Mucosa of descending colon (tissue), 3 donors: ENCODE measurements around the gene ATP5MG. TPM values are rescaled to one million over a fixed set of nuclear protein-coding genes. Genes with fewer than 3 reads are reported as not detected.

Experiments used
- ATAC-seq: fragments of 200-7000 bp; cut with Tn5 transposase; one replicate; pipeline ENCODE4 v1.9.1; 2020; ENCODE audit warnings: mild to moderate bottlenecking, moderate library complexity
- DNase-seq, 3 donors: peaks; one replicate each; pipeline ENCODE4 v3.0.0-alpha.2; 2020
- H3K36me3 ChIP-seq: fragments of 200-600 bp; one replicate; pipeline ENCODE4 v1.8.0; 2021; ENCODE audit warnings: low read depth, mild to moderate bottlenecking
- H3K4me1 ChIP-seq: fragments of 200-600 bp; one replicate; pipeline ENCODE4 v1.8.0; 2021; ENCODE audit warnings: low read depth, mild to moderate bottlenecking
- H3K4me3 ChIP-seq: fragments of 200-600 bp; one replicate; pipeline ENCODE4 v1.8.0; 2021; ENCODE audit warnings: mild to moderate bottlenecking
- H3K9me3 ChIP-seq: fragments of 200-600 bp; one replicate; pipeline ENCODE4 v1.8.0; 2021; ENCODE audit warnings: mild to moderate bottlenecking
- intact Hi-C, 2 donors: fragments of 100-400 bp; cut with DNase I in 1 of 2; cut with micrococcal nuclease in 1 of 2; formaldehyde crosslinking; loops; one replicate each; pipeline versions ENCODE4 v1.11.0 to v1.11.1; 2022; cut with DNase I, micrococcal nuclease
- total RNA-seq, 3 donors: library from RNA; stranded (reverse); fragmentation: NEBNext Ultra II Directional in 2 of 3; extraction: Animal tissue kit (Norgen Biotek cat#: 25700) in 2 of 3; gene quantifications; one replicate each; pipeline versions ENCODE4 v1.2.1 to v1.2.4, GENCODE V29; 2021 to 2023
- TF ChIP-seq, protein P1 (sequence below): fragments of 200-600 bp; IDR thresholded peaks from one replicate; pipeline ENCODE4 v1.8.0; 2022; ENCODE audit warnings: antibody characterized with exemption, mild to moderate bottlenecking
- donor health status: DM: no; HTN: no; CAD: no; lungs with moderate emphysema.
- donor health status: DM: no; HTN: no; CAD: no.
- donor health status: DM: no; HTN: yes; CAD: no.

ATP5MG gene
- total RNA-seq, 3 donors from 2014 or later, result 224 to 287 (median 262) TPM

DNA sequence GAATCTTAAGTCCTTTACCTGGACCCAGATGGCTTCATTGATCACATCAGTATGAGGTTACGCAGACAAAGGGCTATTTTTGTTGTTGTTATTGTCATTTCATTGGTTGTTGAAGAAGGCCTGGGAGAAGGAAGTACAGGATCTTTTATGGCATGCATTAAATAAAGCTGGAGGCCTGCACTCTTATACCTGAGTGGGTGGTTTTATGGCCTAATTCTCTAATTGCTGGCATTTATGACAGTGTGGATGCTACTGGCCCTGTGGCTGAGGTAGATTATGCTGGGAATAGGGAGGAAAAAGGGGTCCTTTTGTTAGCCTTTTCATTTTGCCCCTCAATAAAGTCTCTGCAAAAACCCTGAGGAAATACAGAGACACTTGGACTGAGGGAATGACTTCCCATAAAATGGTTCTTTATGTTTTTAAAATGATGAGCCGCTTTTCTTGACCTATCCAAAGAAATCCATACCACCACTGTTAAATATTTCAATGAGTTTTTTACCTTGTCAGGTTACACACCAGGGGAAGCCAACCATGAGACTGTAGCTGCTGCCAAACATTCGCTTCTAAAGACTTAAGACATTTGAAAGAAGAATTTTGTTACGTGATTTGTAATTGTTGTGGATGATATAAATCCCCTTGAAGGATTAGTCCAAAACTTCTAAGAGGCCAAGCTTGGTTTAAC is 41.6 kb downstream of the ATP5MG start:
- Histone ChIP-seq H3K9me3 (no peaks in the 10 kb centered on the region), H3K36me3 (no peaks in the 10 kb centered on the region), H3K4me3 (no peak overlapping the region), H3K4me1 (peaks cover 31% of the 10 kb centered on the region)
- peak; percentile 80 for ATAC-seq
- intact Hi-C loops, result no loop called here
- DNase-seq, result no peak
- TF ChIP-seq, protein P1, sequence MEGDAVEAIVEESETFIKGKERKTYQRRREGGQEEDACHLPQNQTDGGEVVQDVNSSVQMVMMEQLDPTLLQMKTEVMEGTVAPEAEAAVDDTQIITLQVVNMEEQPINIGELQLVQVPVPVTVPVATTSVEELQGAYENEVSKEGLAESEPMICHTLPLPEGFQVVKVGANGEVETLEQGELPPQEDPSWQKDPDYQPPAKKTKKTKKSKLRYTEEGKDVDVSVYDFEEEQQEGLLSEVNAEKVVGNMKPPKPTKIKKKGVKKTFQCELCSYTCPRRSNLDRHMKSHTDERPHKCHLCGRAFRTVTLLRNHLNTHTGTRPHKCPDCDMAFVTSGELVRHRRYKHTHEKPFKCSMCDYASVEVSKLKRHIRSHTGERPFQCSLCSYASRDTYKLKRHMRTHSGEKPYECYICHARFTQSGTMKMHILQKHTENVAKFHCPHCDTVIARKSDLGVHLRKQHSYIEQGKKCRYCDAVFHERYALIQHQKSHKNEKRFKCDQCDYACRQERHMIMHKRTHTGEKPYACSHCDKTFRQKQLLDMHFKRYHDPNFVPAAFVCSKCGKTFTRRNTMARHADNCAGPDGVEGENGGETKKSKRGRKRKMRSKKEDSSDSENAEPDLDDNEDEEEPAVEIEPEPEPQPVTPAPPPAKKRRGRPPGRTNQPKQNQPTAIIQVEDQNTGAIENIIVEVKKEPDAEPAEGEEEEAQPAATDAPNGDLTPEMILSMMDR, result no peak

DNA sequence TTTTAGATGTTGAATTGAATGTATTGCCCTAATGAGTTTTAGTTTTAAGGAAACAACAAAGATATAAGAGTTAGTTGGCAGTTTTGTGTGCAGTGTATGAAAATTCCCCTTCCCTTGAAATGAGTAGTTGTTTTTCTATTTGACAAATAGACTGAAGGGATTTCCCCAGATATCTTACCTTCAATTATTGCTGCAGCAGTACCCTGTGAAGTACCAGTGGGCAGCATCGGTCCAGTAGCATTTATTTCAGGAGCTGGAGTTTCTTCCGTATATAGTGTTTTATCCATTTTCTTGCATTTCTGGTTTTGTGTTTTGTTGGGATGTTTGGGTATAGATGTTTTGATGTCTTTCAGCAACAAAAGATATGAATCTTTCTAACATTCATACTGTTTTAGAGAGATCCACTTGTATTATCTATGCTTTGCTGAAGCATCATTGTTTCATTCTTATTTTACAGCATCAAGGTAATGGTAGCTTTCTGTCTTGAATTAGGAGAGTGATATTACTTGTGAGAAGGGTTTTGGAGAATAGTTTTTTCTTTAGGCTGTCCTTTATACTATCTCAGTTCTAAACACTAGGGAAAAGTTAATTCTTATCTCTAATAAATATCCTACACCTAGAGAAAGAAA is 42.3 kb downstream of the ATP5MG start:
- ATAC-seq (no peak), DNase-seq (no peak)
- Histone ChIP-seq H3K36me3 (no peaks in the 10 kb centered on the region), H3K9me3 (no peaks in the 10 kb centered on the region), H3K4me1 (peaks cover 30% of the 10 kb centered on the region), H3K4me3 (no peak overlapping the region)
- intact Hi-C loops, result no loop called here
- TF ChIP-seq, protein P1, result no peak

DNA sequence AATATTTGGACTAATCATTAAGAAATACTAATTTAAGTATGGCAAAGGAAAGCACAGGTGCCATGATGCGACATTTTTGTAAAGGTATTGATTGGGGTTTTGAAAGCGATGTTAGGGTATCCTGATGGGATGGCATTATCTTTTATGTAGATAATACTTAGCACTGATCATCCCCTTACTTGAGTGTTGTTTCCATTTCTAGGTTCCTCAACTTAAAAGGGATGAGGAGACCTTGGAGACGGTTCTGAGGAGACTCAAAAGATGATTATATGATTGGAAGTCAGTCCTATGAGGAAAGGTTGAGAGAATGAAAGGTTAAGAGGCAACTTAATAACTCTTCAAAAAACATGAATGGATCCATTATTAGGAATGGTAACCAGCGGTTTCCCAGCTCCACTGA is 46.0 kb downstream of the ATP5MG start:
- ATAC-seq (no peak), DNase-seq (no peak)
- intact Hi-C loops, result no loop called here
- TF ChIP-seq, protein P1, result no peak
- Histone ChIP-seq H3K4me3 (no peak overlapping the region), H3K9me3 (no peaks in the 10 kb centered on the region), H3K4me1 (peaks cover 19% of the 10 kb centered on the region), H3K36me3 (no peaks in the 10 kb centered on the region)

DNA sequence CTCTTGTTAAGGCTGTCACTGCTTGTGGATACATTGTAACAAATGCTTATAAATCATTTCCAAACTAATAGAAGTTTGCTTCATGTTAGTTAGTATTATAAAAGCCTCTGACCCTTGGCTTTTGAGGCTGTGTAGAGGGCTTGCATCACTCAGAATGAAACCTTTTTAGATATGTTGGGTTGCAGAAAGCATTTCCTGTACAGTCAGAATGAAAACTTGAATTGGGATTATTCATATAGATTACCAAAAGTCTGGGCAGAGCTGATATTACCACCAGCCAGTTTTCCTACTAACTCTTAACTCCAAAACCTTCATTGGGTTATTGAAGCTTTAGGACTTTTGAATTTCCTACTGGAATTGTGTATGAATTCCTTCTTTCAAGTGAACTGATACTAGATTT is 46.9 kb downstream of the ATP5MG start:
- Histone ChIP-seq H3K4me1 (peaks cover 11% of the 10 kb centered on the region), H3K36me3 (no peaks in the 10 kb centered on the region), H3K9me3 (no peaks in the 10 kb centered on the region), H3K4me3 (no peak overlapping the region)
- ATAC-seq (no peak), DNase-seq (no peak)
- TF ChIP-seq, protein P1, result no peak
- intact Hi-C loops, result no loop called here

DNA sequence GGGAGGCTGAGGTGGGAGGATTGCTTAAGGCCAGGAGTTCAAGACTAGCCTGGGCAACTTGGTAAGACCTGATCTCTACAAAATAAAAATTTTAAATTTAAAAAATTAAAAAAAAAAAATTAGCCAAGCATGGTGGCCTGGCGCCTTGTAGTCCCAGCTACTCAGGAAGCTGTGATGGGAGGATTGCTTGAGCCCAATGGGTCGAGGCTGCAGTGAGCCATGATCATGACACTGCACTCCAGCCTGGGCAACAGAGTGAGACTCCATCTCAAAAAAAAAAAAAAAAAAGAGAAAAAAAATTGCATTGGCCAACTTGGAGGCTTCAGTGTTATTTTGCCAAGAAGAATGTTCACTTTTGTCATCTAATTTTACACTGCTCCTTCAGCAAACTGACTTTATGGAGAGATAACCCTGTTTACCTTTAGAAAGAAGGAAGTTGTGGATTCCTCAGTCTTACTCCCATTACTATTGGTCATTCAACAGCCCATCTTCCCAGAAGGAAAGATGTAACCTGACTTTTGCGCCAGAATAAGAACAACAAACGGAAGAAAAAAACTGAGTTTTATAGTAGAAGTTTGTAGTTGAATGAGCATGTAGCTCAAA is 48.0 kb downstream of the ATP5MG start:
- DNase-seq, result no peak
- no peaks in the 10 kb centered on the region for H3K9me3 ChIP-seq
- no peak for ATAC-seq
- H3K4me1 ChIP-seq, result peaks cover 2% of the 10 kb centered on the region
- intact Hi-C loops, result no loop called here
- H3K4me3 ChIP-seq, result no peak overlapping the region
- H3K36me3 ChIP-seq, result no peaks in the 10 kb centered on the region
- TF ChIP-seq, protein P1, result no peak
